Right atrium auricular region (tissue), 2 donors: ENCODE measurements around the gene GABRQ. TPM values are rescaled to one million over a fixed set of nuclear protein-coding genes. Genes with fewer than 3 reads are reported as not detected.

ENCODE experiments used
- DNase-seq: peaks from one replicate; pipeline ENCODE4 v3.0.0-alpha.2; 2019; ENCODE audit warnings: low spot score
- H3K27ac ChIP-seq, 2 donors: fragments of 200-600 bp; sonication (generic); 1 replicate in 1 of 2; 2 replicates in 1 of 2; pipeline ENCODE4 v1.5.1; 2016 to 2019
- H3K27me3 ChIP-seq, 2 donors: fragments of 200-600 bp; sonication (generic); one replicate each; pipeline versions ENCODE4 v1.5.1 to v1.6.0; 2017 to 2019
- H3K36me3 ChIP-seq: fragments of 200-600 bp; sonication (generic); one replicate; pipeline ENCODE4 v1.5.1; 2016
- H3K4me1 ChIP-seq, 2 donors: fragments of 200-600 bp; sonication (generic); one replicate each; pipeline versions ENCODE4 v1.5.1 to v1.6.0; 2017 to 2019
- H3K4me3 ChIP-seq, 2 donors: fragments of 200-600 bp; sonication (generic); 1 replicate in 1 of 2; 2 replicates in 1 of 2; pipeline ENCODE4 v1.5.1; 2017 to 2019; ENCODE audit warnings: mild to moderate bottlenecking in 1 of 2, moderate library complexity in 1 of 2
- H3K9me3 ChIP-seq, 2 donors: fragments of 200-600 bp; sonication (generic); one replicate each; pipeline ENCODE4 v1.5.1; 2019
- total RNA-seq, 2 donors: library from RNA; depleted of rRNA; stranded (reverse); fragments of >200 nt; gene quantifications; one replicate each; pipeline ENCODE4 v1.1.0, GENCODE V29; 2016
- TF ChIP-seq, protein P1 (sequence below), 2 donors: fragments of 200-600 bp; sonication (generic); IDR thresholded peaks; one replicate each; pipeline ENCODE4 v1.5.1; 2019; ENCODE audit warnings: antibody characterized with exemption in 2 of 2

The GABRQ gene
- under 1 TPM in 1 of 2 donors, not detected in 1; 0.04 TPM for total RNA-seq

DNA sequence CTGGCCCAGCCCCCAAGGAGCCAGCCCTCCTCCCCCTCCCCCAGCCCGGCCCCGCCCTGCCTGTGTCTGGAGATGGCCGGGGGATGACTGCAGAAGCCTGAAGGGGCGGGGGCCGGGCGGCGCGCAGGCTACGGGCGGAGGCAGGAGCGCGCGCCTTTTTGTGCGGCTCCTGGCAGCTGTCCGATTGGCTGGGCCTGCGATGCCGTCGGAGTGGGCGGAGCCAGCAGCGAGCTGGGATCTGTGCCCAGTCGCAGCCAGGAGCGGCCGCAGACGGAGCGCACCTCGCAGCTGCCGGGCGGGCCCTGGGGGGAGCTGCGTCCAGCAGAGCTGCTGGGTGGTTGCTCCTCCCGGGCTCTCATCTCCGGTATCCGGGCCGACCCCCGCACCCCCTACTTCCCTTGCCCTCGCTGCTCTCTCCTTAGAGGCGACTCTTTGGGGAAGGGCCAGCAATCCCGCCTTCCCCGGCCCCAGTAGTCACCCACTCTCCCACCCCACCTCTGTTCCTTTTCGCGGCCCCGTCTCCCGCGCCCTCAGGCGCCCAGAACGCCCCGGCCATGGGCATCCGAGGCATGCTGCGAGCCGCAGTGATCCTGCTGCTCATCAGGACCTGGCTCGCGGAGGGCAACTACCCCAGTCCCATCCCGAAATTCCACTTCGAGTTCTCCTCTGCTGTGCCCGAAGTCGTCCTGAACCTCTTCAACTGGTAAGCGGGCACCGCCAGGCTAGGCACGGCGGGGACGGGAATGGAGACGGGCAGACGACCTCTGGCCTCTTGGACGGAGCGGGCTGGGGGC is at the start of gene GABRQ:
TSS of gene GABRQ (plus strand) at position 247 of the 794 bp plus-strand sequence. CDS start at position 555, 308 bp downstream.
- H3K36me3 ChIP-seq, result no peaks in the 10 kb centered on the region

GRCh38 chrX:152588206-152588605 is 49.5 kb upstream of the GABRQ start:
- no peak for DNase-seq
- Histone ChIP-seq H3K27me3 (no peaks in the 10 kb centered on the region), H3K36me3 (no peaks in the 10 kb centered on the region), H3K9me3 (peaks cover 0 to 6% of the 10 kb centered on the region in 2 donors), H3K4me3 (no peak overlapping the region), H3K4me1 (no peaks in the 10 kb centered on the region), H3K27ac (no peak overlapping the region)
- TF ChIP-seq, protein P1, sequence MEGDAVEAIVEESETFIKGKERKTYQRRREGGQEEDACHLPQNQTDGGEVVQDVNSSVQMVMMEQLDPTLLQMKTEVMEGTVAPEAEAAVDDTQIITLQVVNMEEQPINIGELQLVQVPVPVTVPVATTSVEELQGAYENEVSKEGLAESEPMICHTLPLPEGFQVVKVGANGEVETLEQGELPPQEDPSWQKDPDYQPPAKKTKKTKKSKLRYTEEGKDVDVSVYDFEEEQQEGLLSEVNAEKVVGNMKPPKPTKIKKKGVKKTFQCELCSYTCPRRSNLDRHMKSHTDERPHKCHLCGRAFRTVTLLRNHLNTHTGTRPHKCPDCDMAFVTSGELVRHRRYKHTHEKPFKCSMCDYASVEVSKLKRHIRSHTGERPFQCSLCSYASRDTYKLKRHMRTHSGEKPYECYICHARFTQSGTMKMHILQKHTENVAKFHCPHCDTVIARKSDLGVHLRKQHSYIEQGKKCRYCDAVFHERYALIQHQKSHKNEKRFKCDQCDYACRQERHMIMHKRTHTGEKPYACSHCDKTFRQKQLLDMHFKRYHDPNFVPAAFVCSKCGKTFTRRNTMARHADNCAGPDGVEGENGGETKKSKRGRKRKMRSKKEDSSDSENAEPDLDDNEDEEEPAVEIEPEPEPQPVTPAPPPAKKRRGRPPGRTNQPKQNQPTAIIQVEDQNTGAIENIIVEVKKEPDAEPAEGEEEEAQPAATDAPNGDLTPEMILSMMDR (IDR thresholded peaks at IDR 0.05), result no peak

More for the DNA sequence above, at the start of gene GABRQ:
- no peak for DNase-seq
- Histone ChIP-seq H3K9me3 (no peaks in the 10 kb centered on the region), H3K27me3 (peaks cover 0 to 5% of the 10 kb centered on the region in 2 donors), H3K4me3 (peak within 1 kb of the TSS in 1 of 2 donors; percentile 3), H3K4me1 (peaks cover 0 to 10% of the 10 kb centered on the region in 2 donors), H3K27ac (no peak within 1 kb of the TSS)
- TF ChIP-seq, protein P1 (IDR thresholded peaks at IDR 0.05), result no peak

- DNase-seq, result no peak
- no peaks in the 10 kb centered on the region for H3K9me3 ChIP-seq
- H3K27ac ChIP-seq, result no peak overlapping the region
- TF ChIP-seq, protein P1 (IDR thresholded peaks at IDR 0.05), result no peak
- no peaks in the 10 kb centered on the region for H3K4me1 ChIP-seq
- no peaks in the 10 kb centered on the region for H3K27me3 ChIP-seq
- H3K4me3 ChIP-seq, result no peak overlapping the region
- H3K36me3 ChIP-seq, result no peaks in the 10 kb centered on the region
These were observed 36.7 kb upstream of the GABRQ start for GRCh38 chrX:152600853-152601633.

DNA sequence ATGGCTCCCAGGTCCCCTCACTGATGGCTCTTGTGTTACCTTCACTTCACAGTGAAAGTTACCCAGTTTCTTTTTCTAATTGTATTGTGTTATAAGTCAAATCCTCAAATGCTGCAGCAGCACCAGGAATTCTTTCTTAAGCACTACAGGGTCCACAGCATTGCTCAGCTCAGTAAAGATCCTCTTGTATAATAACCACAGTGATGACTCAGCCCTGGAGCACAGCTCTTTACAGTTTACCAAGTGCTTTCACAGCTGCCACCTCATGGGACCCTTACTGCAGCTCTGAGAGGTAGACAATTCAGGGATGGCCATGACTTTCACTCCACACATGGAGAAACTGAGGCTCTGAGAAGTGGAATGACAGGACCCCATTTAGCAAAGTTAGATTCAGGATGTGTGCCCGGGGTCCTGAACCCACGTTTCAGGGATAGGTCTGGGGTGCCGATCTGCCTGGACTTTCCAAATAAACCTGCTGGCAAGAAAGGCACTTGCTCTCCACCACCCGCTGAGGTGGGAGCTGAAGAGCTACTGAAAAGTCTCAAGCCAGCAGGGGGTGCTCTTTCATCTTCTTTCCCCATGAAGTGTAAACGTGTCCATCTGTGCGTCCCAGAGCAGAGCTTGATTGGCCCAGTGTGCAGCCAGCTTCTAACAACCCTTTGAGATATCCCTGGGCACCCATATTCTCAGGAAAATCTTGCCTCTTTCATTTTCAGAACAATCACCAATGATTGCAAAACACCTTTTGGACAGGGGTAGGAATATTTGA is 35.7 kb upstream of the GABRQ start:
- Histone ChIP-seq H3K27me3 (no peaks in the 10 kb centered on the region), H3K4me3 (no peak overlapping the region)

GRCh38 chrX:152614791-152615190 is 22.9 kb upstream of the GABRQ start:
- no peaks in the 10 kb centered on the region for H3K9me3 ChIP-seq
- H3K36me3 ChIP-seq, result no peaks in the 10 kb centered on the region
- no peak overlapping the region for H3K27ac ChIP-seq
- no peaks in the 10 kb centered on the region for H3K27me3 ChIP-seq
- no peaks in the 10 kb centered on the region for H3K4me1 ChIP-seq
- no peak for DNase-seq
- TF ChIP-seq, protein P1 (IDR thresholded peaks at IDR 0.05), result no peak
- no peak overlapping the region for H3K4me3 ChIP-seq

More for the DNA sequence above, 35.7 kb upstream of the GABRQ start:
- Histone ChIP-seq H3K4me1 (no peaks in the 10 kb centered on the region), H3K9me3 (peaks cover 0 to 7% of the 10 kb centered on the region in 2 donors), H3K36me3 (no peaks in the 10 kb centered on the region), H3K27ac (no peak overlapping the region)
- DNase-seq, result no peak
- TF ChIP-seq, protein P1 (IDR thresholded peaks at IDR 0.05), result no peak
